ENCODE results near the gene MSH5.
"Not testable (repeated sequence)": the region's sequence is repeated elsewhere in the genome, so short reads cannot be mapped to it uniquely, and the experiment has no call there.

MSH5 gene

GRCh38 chr6:31739639-31740396 is at the start of gene MSH5:
TSS of gene MSH5 (plus strand) at chr6:31740005. CDS start at chr6:31740467, 462 bp downstream.
- peak; percentile 98 for DNase-seq

- no peak for DNase-seq
Observed at GRCh38 chr6:31690231-31691077, 49.4 kb upstream of the MSH5 start.

GRCh38 chr6:31691078-31691463 is 48.7 kb upstream of the MSH5 start:
- DNase-seq, result no peak

GRCh38 chr6:31691564-31692108 is 48.2 kb upstream of the MSH5 start:
- DNase-seq, result no peak

GRCh38 chr6:31692353-31692752 is 47.5 kb upstream of the MSH5 start:
- DNase-seq, result no peak

GRCh38 chr6:31692886-31693285 is 46.9 kb upstream of the MSH5 start:
- no peak for DNase-seq

- DNase-seq, result no peak
Observed at GRCh38 chr6:31693535-31693934, 46.3 kb upstream of the MSH5 start.

GRCh38 chr6:31697555-31697954 is 42.2 kb upstream of the MSH5 start:
- no peak for DNase-seq

GRCh38 chr6:31700740-31701401 is 38.9 kb upstream of the MSH5 start:
- no peak for DNase-seq

GRCh38 chr6:31701666-31702404 is 38.0 kb upstream of the MSH5 start:
- no peak for DNase-seq

GRCh38 chr6:31702405-31702818 is 37.4 kb upstream of the MSH5 start:
- DNase-seq, result peak; percentile 59

GRCh38 chr6:31702819-31703716 is 36.7 kb upstream of the MSH5 start, which contains the start of gene ABHD16A:
TSS of gene ABHD16A (minus strand) at chr6:31703324. CDS start at chr6:31703281, 43 bp downstream.
- peak; percentile 99 for DNase-seq

- no peak for DNase-seq
Observed at GRCh38 chr6:31705931-31706330, 33.9 kb upstream of the MSH5 start.

- no peak for DNase-seq
Observed at GRCh38 chr6:31706599-31706998, 33.2 kb upstream of the MSH5 start, which contains the start of gene LY6G6F. TSS of gene LY6G6F (plus strand) at chr6:31706866. CDS start at chr6:31706907, 41 bp downstream.

- DNase-seq, result no peak
Observed at GRCh38 chr6:31707701-31708100, 32.1 kb upstream of the MSH5 start.

- no peak for DNase-seq
Observed at GRCh38 chr6:31708224-31708623, 31.6 kb upstream of the MSH5 start.

- DNase-seq, result not testable (repeated sequence)
Observed at GRCh38 chr6:31709157-31709556, 30.6 kb upstream of the MSH5 start.

- no peak for DNase-seq
Observed at GRCh38 chr6:31710523-31711219, 29.1 kb upstream of the MSH5 start.

GRCh38 chr6:31711233-31711632 is 28.6 kb upstream of the MSH5 start:
- DNase-seq, result no peak

GRCh38 chr6:31712296-31712695 is 27.5 kb upstream of the MSH5 start:
- DNase-seq, result no peak

GRCh38 chr6:31713465-31713864 is 26.3 kb upstream of the MSH5 start:
- no peak for DNase-seq

All from activated CD4-positive, alpha-beta T cell treated with anti-CD3 and anti-CD28 coated beads for 48 hours (primary cell).